Smooth muscle cell (in vitro differentiated cells): ENCODE data around the gene GDPD3. TPM values are rescaled to one million over a fixed set of nuclear protein-coding genes. Genes with fewer than 3 reads are reported as not detected.

Source experiments
- DNase-seq: peaks from one replicate; lab custom pipeline; 2025; ENCODE audit not compliant: unreplicated experiment; lab: John Stamatoyannopoulos, UW
- H2AFZ ChIP-seq: fragments of 200-600 bp; sonication (generic); 2 replicates; pipeline ENCODE4 v1.6.0; 2016; ENCODE audit warnings: antibody characterized with exemption, low read depth, mild to moderate bottlenecking
- H3F3A ChIP-seq: fragments of 200-600 bp; sonication (generic); 2 replicates; pipeline ENCODE4 v1.6.0; 2017; ENCODE audit warnings: antibody characterized with exemption, low read depth
- H3K27ac ChIP-seq: fragments of 200-600 bp; sonication (generic); 2 replicates; pipeline ENCODE4 v1.5.1; 2016; ENCODE audit warnings: low read depth, mild to moderate bottlenecking
- H3K27me3 ChIP-seq: fragments of 200-600 bp; sonication (generic); 2 replicates; pipeline ENCODE4 v1.6.1; 2016; ENCODE audit warnings: low read depth, mild to moderate bottlenecking
- H3K36me3 ChIP-seq: fragments of 200-600 bp; sonication (generic); 2 replicates; pipeline ENCODE4 v1.5.1; 2016; ENCODE audit warnings: low read depth
- H3K4me1 ChIP-seq: fragments of 200-600 bp; sonication (generic); 2 replicates; pipeline ENCODE4 v1.5.1; 2016; ENCODE audit warnings: low read depth
- H3K4me2 ChIP-seq: fragments of 200-600 bp; sonication (generic); 2 replicates; pipeline ENCODE4 v1.6.0; 2016; ENCODE audit warnings: mild to moderate bottlenecking
- H3K4me3 ChIP-seq: fragments of 200-600 bp; sonication (generic); 2 replicates; pipeline ENCODE4 v1.5.1; 2016; ENCODE audit warnings: mild to moderate bottlenecking
- H3K79me2 ChIP-seq: fragments of 200-600 bp; sonication (generic); 2 replicates; pipeline ENCODE4 v1.6.0; 2016; ENCODE audit warnings: low read depth, mild to moderate bottlenecking
- H3K9ac ChIP-seq: fragments of 200-600 bp; sonication (generic); 2 replicates; pipeline ENCODE4 v1.6.0; 2016; ENCODE audit warnings: low read depth
- H3K9me3 ChIP-seq: fragments of 200-600 bp; sonication (generic); replicated peaks from 2 replicates; pipeline ENCODE4 v1.5.1; 2016; ENCODE audit warnings: low read depth
- H4K20me1 ChIP-seq: fragments of 200-600 bp; sonication (generic); 2 replicates; pipeline ENCODE4 v1.6.0; 2016; ENCODE audit warnings: low read depth
- WGBS: methylation state at CpG from one replicate; pipeline ENCODE4 v1.1.7; 2016; ENCODE audit warnings: low lambda C conversion rate; 5-methylcytosine and 5-hydroxymethylcytosine counted together
- polyA plus RNA-seq: library from polyadenylated mRNA; unstranded; fragments of >200 nt; fragmentation: Nextera tagmentation; extraction: Ambion mirVana; gene quantifications from 2 replicates; pipeline ENCODE4 v1.2.1, GENCODE V29; 2016
- total RNA-seq: library from RNA; depleted of rRNA; stranded (reverse); fragments of >200 nt; gene quantifications from 2 replicates; pipeline ENCODE4 v1.2.3, GENCODE V29; 2014
- TF ChIP-seq, protein P1 (sequence below): fragments of 200-600 bp; sonication (generic); IDR thresholded peaks from 2 replicates; pipeline ENCODE4 v1.5.1; 2017; ENCODE audit warnings: borderline replicate concordance, mild to moderate bottlenecking, antibody characterized with exemption; ENCODE audit not compliant: insufficient read depth, poor library complexity, severe bottlenecking

GDPD3 gene
- total and polyA plus RNA-seq, 2 experiments from 2014 or later, result 0.85 to 13.4 TPM

GRCh38 chr16:30137897-30138296 lies 24.6 kb upstream of the GDPD3 start:
- no peak overlapping the region for H2AFZ ChIP-seq
- H3K9ac ChIP-seq, result no peak overlapping the region
- H3K79me2 ChIP-seq, result no peaks in the 10 kb centered on the region
- H3K27me3 ChIP-seq, result no peaks in the 10 kb centered on the region
- no peaks in the 10 kb centered on the region for H3K9me3 ChIP-seq
- H3K4me1 ChIP-seq, result no peaks in the 10 kb centered on the region
- H3F3A ChIP-seq, result no peaks in the 10 kb centered on the region
- DNase-seq, result no peak
- no peaks in the 10 kb centered on the region for H3K36me3 ChIP-seq
- H3K4me3 ChIP-seq, result no peak overlapping the region
- no peak overlapping the region for H3K27ac ChIP-seq
- WGBS, result 85% methylated on average over 8 of the region's 8 CpGs
- H4K20me1 ChIP-seq, result no peaks in the 10 kb centered on the region
- H3K4me2 ChIP-seq, result no peak overlapping the region
- TF ChIP-seq, protein P1, sequence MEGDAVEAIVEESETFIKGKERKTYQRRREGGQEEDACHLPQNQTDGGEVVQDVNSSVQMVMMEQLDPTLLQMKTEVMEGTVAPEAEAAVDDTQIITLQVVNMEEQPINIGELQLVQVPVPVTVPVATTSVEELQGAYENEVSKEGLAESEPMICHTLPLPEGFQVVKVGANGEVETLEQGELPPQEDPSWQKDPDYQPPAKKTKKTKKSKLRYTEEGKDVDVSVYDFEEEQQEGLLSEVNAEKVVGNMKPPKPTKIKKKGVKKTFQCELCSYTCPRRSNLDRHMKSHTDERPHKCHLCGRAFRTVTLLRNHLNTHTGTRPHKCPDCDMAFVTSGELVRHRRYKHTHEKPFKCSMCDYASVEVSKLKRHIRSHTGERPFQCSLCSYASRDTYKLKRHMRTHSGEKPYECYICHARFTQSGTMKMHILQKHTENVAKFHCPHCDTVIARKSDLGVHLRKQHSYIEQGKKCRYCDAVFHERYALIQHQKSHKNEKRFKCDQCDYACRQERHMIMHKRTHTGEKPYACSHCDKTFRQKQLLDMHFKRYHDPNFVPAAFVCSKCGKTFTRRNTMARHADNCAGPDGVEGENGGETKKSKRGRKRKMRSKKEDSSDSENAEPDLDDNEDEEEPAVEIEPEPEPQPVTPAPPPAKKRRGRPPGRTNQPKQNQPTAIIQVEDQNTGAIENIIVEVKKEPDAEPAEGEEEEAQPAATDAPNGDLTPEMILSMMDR, result no peak

DNA sequence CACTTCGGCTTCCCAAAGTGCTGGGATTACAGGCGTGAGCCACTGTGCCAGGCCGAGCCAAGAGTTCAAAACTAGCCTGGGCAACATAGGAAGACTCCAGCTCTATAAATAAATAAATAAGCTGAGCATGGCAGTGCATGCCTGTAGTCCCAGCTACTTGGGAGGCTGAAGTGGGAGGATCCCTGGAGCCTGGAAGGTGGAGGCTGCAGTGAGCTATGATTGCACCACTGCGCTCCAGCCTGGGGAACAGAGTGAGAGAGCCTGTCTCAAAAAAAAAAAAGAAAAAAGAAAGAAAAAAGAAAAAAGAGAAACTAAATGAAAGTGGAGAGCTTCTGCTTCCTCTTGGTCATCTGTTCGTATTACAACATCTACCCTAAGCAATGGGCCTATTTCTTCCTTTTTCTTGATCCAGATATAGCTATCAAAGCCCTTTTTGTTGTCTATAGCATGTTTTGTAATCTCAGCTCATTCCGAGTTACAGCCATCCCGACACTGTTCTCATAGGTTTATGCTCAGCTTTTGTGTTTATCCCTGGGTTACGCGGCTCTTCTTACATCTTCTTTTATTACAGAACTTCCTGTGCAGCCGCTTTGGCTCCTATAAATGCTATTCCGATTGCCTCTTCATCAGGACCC lies 23.8 kb upstream of the GDPD3 start:
- TF ChIP-seq, protein P1, result no peak
- Histone ChIP-seq H3K27ac (no peak overlapping the region), H3F3A (no peaks in the 10 kb centered on the region), H3K4me1 (no peaks in the 10 kb centered on the region), H3K4me3 (no peak overlapping the region), H3K9ac (no peak overlapping the region), H4K20me1 (no peaks in the 10 kb centered on the region), H3K27me3 (no peaks in the 10 kb centered on the region), H3K4me2 (no peak overlapping the region), H3K9me3 (no peaks in the 10 kb centered on the region), H2AFZ (no peak overlapping the region), H3K36me3 (no peaks in the 10 kb centered on the region), H3K79me2 (no peaks in the 10 kb centered on the region)
- DNase-seq, result no peak
- WGBS, result 83% methylated on average over 11 of the region's 11 CpGs

GRCh38 chr16:30132591-30132990 lies 19.3 kb upstream of the GDPD3 start:
- Histone ChIP-seq H2AFZ (no peak overlapping the region), H3K9me3 (no peaks in the 10 kb centered on the region), H3K4me3 (no peak overlapping the region), H3K27me3 (no peaks in the 10 kb centered on the region), H4K20me1 (no peaks in the 10 kb centered on the region), H3K27ac (no peak overlapping the region), H3K9ac (no peak overlapping the region), H3K36me3 (no peaks in the 10 kb centered on the region), H3F3A (no peaks in the 10 kb centered on the region), H3K4me1 (no peaks in the 10 kb centered on the region), H3K79me2 (no peaks in the 10 kb centered on the region), H3K4me2 (no peak overlapping the region)
- TF ChIP-seq, protein P1, result no peak
- DNase-seq, result no peak
- WGBS, result 83% methylated on average over 3 of the region's 3 CpGs

GRCh38 chr16:30131869-30132475 lies 18.6 kb upstream of the GDPD3 start:
- Histone ChIP-seq H3K4me3 (no peak overlapping the region), H3K36me3 (no peaks in the 10 kb centered on the region), H3K27ac (no peak overlapping the region), H3K4me1 (no peaks in the 10 kb centered on the region), H3K79me2 (no peaks in the 10 kb centered on the region), H3K9me3 (no peaks in the 10 kb centered on the region), H4K20me1 (no peaks in the 10 kb centered on the region), H2AFZ (no peak overlapping the region), H3K9ac (no peak overlapping the region), H3K4me2 (no peak overlapping the region), H3F3A (no peaks in the 10 kb centered on the region), H3K27me3 (no peaks in the 10 kb centered on the region)
- WGBS, result 66% methylated on average over 4 of the region's 4 CpGs
- TF ChIP-seq, protein P1, result no peak
- no peak for DNase-seq
